Measurements from ENCODE around the gene NEMP2.

The NEMP2 gene

DNA sequence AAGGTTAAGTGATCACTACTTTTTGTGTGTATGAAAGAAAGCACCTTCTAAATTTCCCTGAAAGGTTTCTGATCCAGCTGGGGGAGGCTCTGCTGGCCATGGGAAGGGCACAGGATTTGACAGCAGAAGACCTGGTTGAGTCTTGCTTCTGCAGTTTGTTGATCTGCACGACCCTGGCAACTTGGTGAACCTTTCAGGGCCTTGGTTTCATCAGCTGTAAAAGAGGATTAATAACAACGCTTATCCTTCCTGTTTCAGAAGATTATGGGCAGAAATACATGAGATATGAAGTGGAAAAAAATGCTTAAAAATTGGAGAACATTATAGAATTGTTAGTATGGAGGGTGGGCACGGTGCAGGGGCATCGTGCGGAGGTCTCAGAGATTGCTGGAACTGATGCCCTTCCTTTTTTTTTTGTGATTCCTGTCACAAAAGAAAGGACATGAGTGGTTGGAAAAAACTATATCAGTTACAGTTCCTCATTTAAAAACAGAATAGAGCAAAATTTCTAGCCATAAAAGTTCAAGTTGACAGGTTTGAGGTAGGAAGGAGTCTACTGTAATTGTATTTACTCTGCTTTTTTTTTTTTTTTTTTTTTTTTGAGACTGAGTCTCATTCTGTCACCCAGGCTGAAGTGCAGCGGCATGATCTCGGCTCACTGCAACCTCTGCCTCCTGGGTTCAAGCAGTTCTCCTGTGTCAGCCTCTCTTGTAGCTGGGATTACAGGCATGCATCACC is 79.0 kb downstream of the NEMP2 start:
- no peak for DNase-seq

DNA sequence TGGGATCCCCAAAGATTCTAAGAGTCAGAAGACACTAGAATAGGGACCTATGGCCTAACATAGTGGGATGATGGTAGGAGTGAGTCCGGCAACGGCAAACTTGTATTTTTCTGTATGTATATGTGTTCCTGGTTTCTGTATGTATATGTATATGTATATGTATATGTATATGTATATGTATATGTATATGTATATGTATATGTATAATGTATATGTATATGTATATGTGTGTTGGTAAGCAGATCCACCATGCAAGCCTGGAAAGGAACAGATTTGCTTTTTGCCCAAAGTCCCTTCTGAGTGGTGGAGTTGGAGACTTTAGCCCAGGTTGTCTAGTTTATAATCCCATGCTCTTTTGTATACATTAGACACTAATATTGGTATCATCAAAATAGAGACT is 79.7 kb downstream of the NEMP2 start:
- no peak for DNase-seq

All from T-helper 2 cell (primary cell).